Left ventricle myocardium inferior (tissue), 1 donor: ENCODE results near the gene CRISP2. TPM values are rescaled to one million over a fixed set of nuclear protein-coding genes. Genes with fewer than 3 reads are reported as not detected.

Experiments used
- DNase-seq: peaks from one replicate; pipeline ENCODE4 v3.0.0-alpha.2; 2020
- H3K27ac ChIP-seq: fragments of 200-600 bp; replicated peaks from 2 replicates; pipeline ENCODE4 v1.8.0; 2021
- H3K27me3 ChIP-seq: fragments of 200-600 bp; 2 replicates; pipeline ENCODE4 v1.8.0; 2021; ENCODE audit warnings: low read depth
- H3K36me3 ChIP-seq: fragments of 200-600 bp; 2 replicates; pipeline ENCODE4 v1.8.0; 2021
- H3K4me1 ChIP-seq: fragments of 200-600 bp; 2 replicates; pipeline ENCODE4 v1.8.0; 2021
- H3K4me3 ChIP-seq: fragments of 200-600 bp; 2 replicates; pipeline ENCODE4 v1.8.0; 2021; ENCODE audit warnings: mild to moderate bottlenecking, moderate library complexity
- H3K9me3 ChIP-seq: fragments of 200-600 bp; replicated peaks from 2 replicates; pipeline ENCODE4 v1.8.0; 2021
- CTCF ChIP-seq: fragments of 200-600 bp; IDR thresholded peaks from 2 replicates; pipeline ENCODE4 v1.8.0; 2021; ENCODE audit warnings: antibody characterized with exemption, mild to moderate bottlenecking, borderline replicate concordance
- intact Hi-C: fragments of 100-400 bp; cut with micrococcal nuclease; formaldehyde crosslinking; loops from one replicate; pipeline ENCODE4 v1.11.0; 2022
- total RNA-seq: library from RNA; stranded (reverse); fragmentation: NEBNext Ultra II Directional; extraction: Animal tissue kit (Norgen Biotek cat#: 25700); gene quantifications from one replicate; pipeline ENCODE4 v1.2.1, GENCODE V29; 2021
- donor health status: DM: no; HTN: yes; CAD: no; lungs with severe emphysema.

Gene CRISP2
- total RNA-seq, 1 donor from 2014 or later = not detected

GRCh38 chr6:49647476-49647875 lies 65.9 kb downstream of the CRISP2 start:
- no peak for DNase-seq
- Histone ChIP-seq H3K9me3 (no peaks in the 10 kb centered on the region), H3K27me3 (no peaks in the 10 kb centered on the region), H3K4me1 (no peaks in the 10 kb centered on the region), H3K27ac (no peak overlapping the region), H3K36me3 (no peaks in the 10 kb centered on the region), H3K4me3 (no peak overlapping the region)
- intact Hi-C loops = no loop called here
- TF ChIP-seq CTCF = no peak

GRCh38 chr6:49646942-49647341 lies 66.4 kb downstream of the CRISP2 start:
- DNase-seq = no peak
- H3K4me3 ChIP-seq = no peak overlapping the region
- no peak for TF ChIP-seq CTCF
- H3K4me1 ChIP-seq = no peaks in the 10 kb centered on the region
- intact Hi-C loops = no loop called here
- no peaks in the 10 kb centered on the region for H3K9me3 ChIP-seq
- H3K36me3 ChIP-seq = no peaks in the 10 kb centered on the region
- H3K27ac ChIP-seq = no peak overlapping the region
- no peaks in the 10 kb centered on the region for H3K27me3 ChIP-seq

GRCh38 chr6:49646130-49646824 lies 67.1 kb downstream of the CRISP2 start:
- Histone ChIP-seq H3K4me3 (no peak overlapping the region), H3K27me3 (no peaks in the 10 kb centered on the region), H3K27ac (no peak overlapping the region), H3K4me1 (no peaks in the 10 kb centered on the region), H3K36me3 (no peaks in the 10 kb centered on the region), H3K9me3 (no peaks in the 10 kb centered on the region)
- TF ChIP-seq CTCF = no peak
- intact Hi-C loops = no loop called here
- DNase-seq = no peak

DNA sequence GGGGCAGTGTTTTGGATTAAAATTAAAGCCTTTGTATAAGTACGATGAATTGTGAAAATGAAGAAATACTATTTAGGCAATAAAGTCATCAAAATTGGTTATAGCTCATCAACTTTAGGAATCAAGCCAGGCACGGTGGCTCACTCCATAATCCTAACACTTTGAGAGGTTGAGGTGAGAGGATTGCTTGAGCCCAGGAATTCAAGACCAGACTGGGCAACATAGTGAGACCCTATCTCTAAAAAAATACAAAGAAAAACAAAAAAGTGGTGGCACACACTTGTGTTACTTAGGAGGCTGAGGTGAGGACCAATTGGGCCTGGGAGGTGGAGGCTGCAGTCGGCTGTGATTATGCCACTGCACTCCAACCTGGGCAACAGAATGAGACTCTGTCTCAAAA lies 68.2 kb downstream of the CRISP2 start:
- Histone ChIP-seq H3K4me3 (no peak overlapping the region), H3K27ac (no peak overlapping the region), H3K27me3 (no peaks in the 10 kb centered on the region), H3K9me3 (no peaks in the 10 kb centered on the region), H3K36me3 (no peaks in the 10 kb centered on the region), H3K4me1 (no peaks in the 10 kb centered on the region)
- DNase-seq = no peak
- intact Hi-C loops = no loop called here
- no peak for TF ChIP-seq CTCF

Other genes with a start within 250 kb of the CRISP2 start
- gene GLYATL3, start 213.6 kb downstream of the CRISP2 start, total RNA-seq = not detected
- 0.41 TPM for gene C6orf141, start 162.9 kb downstream of the CRISP2 start, total RNA-seq
- 0.44 TPM for gene RHAG, start 76.7 kb downstream of the CRISP2 start, total RNA-seq
- gene CRISP3, start 30.8 kb upstream of the CRISP2 start, total RNA-seq = not detected
- gene PGK2, start 73.7 kb upstream of the CRISP2 start, total RNA-seq = not detected
- gene CRISP1, start 153.0 kb upstream of the CRISP2 start, total RNA-seq = not detected